Retinal pigment epithelial cell (primary cell): Measurements from ENCODE around the gene ATG4D.
A peak's percentile ranks its signal among the peaks of the same experiment; 100 is the strongest.

Experiments
- DNase-seq: peaks from one replicate; pipeline ENCODE4 v3.0.0-alpha.2; 2010; ENCODE audit warnings: low read depth
- H3K4me3 ChIP-seq: 2 replicates; pipeline ENCODE4 v1.5.1; 2011; ENCODE audit warnings: mild to moderate bottlenecking, low read length, control low read depth, moderate library complexity
- CTCF ChIP-seq: conservative IDR thresholded peaks from 2 replicates; pipeline ENCODE4 v1.5.1; 2011; ENCODE audit warnings: low read depth, low read length, control low read depth, inconsistent platforms

The ATG4D gene

GRCh38 chr19:10552510-10553053 is 8.9 kb downstream of the ATG4D start:
- no peak overlapping the region for H3K4me3 ChIP-seq
- DNase-seq: no peak
- TF ChIP-seq CTCF: no peak

GRCh38 chr19:10553087-10553667 is 9.5 kb downstream of the ATG4D start:
- DNase-seq: no peak
- no peak for TF ChIP-seq CTCF

GRCh38 chr19:10553943-10554381 is 10.3 kb downstream of the ATG4D start:
- no peak for TF ChIP-seq CTCF
- no peak for DNase-seq

More at GRCh38 chr19:10553087-10553667, 9.5 kb downstream of the ATG4D start:
- H3K4me3 ChIP-seq: no peak overlapping the region

GRCh38 chr19:10554760-10555609 is 11.3 kb downstream of the ATG4D start:
- TF ChIP-seq CTCF: peak; percentile 2
- no peak for DNase-seq
- no peak overlapping the region for H3K4me3 ChIP-seq

More at GRCh38 chr19:10553943-10554381, 10.3 kb downstream of the ATG4D start:
- no peak overlapping the region for H3K4me3 ChIP-seq

- DNase-seq: no peak
- no peak for TF ChIP-seq CTCF
- no peak overlapping the region for H3K4me3 ChIP-seq
These were observed 11.9 kb downstream of the ATG4D start for GRCh38 chr19:10555610-10555973.

GRCh38 chr19:10557603-10558197 is 14.0 kb downstream of the ATG4D start:
- TF ChIP-seq CTCF: no peak
- no peak overlapping the region for H3K4me3 ChIP-seq

More at GRCh38 chr19:10557603-10558197, 14.0 kb downstream of the ATG4D start:
- DNase-seq: no peak
